H1 (cell line): ENCODE data around the gene MAGI2.

Experiments used
- BRCA1 ChIP-seq: IDR thresholded peaks from 2 replicates; pipeline ENCODE4 v1.6.1; 2012; ENCODE audit warnings: low read depth, low read length, improper control_type of control experiment
- CTCF ChIP-seq, 3 experiments: IDR thresholded peaks; 1 replicate in 2 of 3; 2 replicates in 1 of 3; pipeline versions ENCODE4 v1.5.1 to v1.6.1; 2011; ENCODE audit warnings: low read length in 3 of 3, mild to moderate bottlenecking in 3 of 3, inconsistent platforms in 2 of 3, low read depth in 1 of 3, moderate library complexity in 1 of 3; ENCODE audit not compliant: insufficient read depth in 1 of 3; ENCODE audit errors: control extremely low read depth in 1 of 3
- E2F6 ChIP-seq: IDR thresholded peaks from 2 replicates; pipeline ENCODE4 v1.6.1; 2012; ENCODE audit warnings: inconsistent platforms
- EGR1 ChIP-seq: IDR thresholded peaks from 2 replicates; pipeline ENCODE4 v1.6.1; 2011; ENCODE audit warnings: low read depth, low read length, borderline replicate concordance
- JUN ChIP-seq: IDR thresholded peaks from 2 replicates; pipeline ENCODE4 v1.6.1; 2011; ENCODE audit warnings: low read depth, mild to moderate bottlenecking, improper control_type of control experiment, low read length
- POLR2A ChIP-seq, 2 experiments: IDR thresholded peaks; 1 replicate in 1 of 2; 2 replicates in 1 of 2; pipeline ENCODE4 v1.6.1; 2011; ENCODE audit warnings: low read depth in 2 of 2, low read length in 2 of 2, mild to moderate bottlenecking in 2 of 2; ENCODE audit errors: control extremely low read depth in 1 of 2
- RFX5 ChIP-seq: IDR thresholded peaks from 2 replicates; pipeline ENCODE4 v1.6.1; 2011; ENCODE audit warnings: low read depth, low read length, improper control_type of control experiment, borderline replicate concordance
- SAP30 ChIP-seq: fragments of 300-600 bp; sonication (generic); IDR thresholded peaks from 2 replicates; pipeline ENCODE4 v1.7.1; 2012; ENCODE audit warnings: low read length, moderate library complexity, mild to moderate bottlenecking, inconsistent platforms; ENCODE audit not compliant: insufficient read depth, insufficient replicate concordance

- TF ChIP-seq POLR2A (IDR thresholded peaks at IDR 0.05; ENCODE audit: control extremely low read depth in 1 of 2, low read depth in 2 of 2, low read length in 2 of 2), result no peak
- no peak for TF ChIP-seq E2F6
- no peak for TF ChIP-seq CTCF (IDR thresholded peaks at IDR 0.05; ENCODE audit: control extremely low read depth in 1 of 3, insufficient read depth in 1 of 3, low read depth in 1 of 3, low read length in 3 of 3)
- no peak for TF ChIP-seq JUN
- no peak for TF ChIP-seq EGR1
- no peak for TF ChIP-seq SAP30
- TF ChIP-seq RFX5, result no peak
- no peak for TF ChIP-seq BRCA1
Observed at GRCh38 chr7:79377097-79377496, 76.4 kb downstream of the MAGI2 start.
